GM19324 (cell line): ENCODE measurements around the gene KAT14.
"Not testable (repeated sequence)": the region's sequence is repeated elsewhere in the genome, so short reads cannot be mapped to it uniquely, and the experiment has no call there.

Experiments
- ATAC-seq: cut with Tn5 transposase; IDR thresholded peaks from one replicate; pipeline ENCODE4 v1.9.1; 2021; ENCODE audit warnings: mild to moderate bottlenecking, moderate library complexity; ENCODE audit not compliant: unreplicated experiment, low FRiP score

KAT14 gene

GRCh38 chr20:18137412-18138265 is at the start of gene KAT14, which contains the start of gene PET117:
Gene KAT14 (plus strand): TSS chr20:18137863. CDS start chr20:18142661, 4,798 bp downstream.
Gene PET117 (plus strand): TSS chr20:18137863. CDS start chr20:18137956, 93 bp downstream.
- ATAC-seq, result peak; percentile 96

DNA sequence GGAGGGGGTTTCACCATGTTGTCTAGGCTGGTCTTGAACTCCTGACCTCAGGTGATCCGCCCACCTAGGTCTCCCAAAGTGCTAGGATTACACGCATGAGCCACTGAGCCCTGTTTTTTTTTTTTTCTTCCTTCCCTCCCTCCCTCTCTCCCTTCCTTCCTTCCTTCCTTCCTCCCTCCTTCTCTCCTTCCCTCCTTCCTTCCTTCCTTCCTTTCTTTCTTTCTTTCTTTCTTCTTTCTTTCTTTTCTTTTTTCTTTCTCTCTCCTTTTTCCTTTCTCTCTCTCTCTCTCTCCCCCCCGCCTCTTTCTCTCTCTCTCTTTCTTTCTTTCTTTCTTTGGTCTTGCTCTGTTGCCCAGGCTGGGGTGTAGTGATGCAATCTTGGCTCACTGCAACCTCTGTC is 49.4 kb upstream of the KAT14 start:
- not testable (repeated sequence) for ATAC-seq

- not testable (repeated sequence) for ATAC-seq
Measured at GRCh38 chr20:18088841-18089240, 48.8 kb upstream of the KAT14 start.

DNA sequence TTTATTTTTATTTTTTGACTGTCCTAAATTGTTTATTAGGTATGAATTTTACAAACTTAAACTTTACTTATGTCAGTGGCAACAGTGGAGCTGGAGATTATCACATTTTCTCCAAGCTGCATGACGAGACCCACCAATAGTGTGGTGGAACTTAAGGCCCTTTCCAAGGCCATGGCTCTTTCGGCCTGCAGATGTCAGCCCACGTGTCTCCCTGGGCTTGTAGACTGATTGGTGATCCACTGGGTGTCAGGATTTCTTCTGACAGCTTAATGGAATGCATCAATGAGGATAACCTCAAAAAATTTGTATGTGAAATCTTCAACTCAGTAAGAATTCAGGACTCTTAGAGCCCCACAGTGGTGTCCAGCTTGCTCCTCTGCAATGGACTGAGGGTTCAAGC is 47.6 kb upstream of the KAT14 start:
- ATAC-seq, result no peak

DNA sequence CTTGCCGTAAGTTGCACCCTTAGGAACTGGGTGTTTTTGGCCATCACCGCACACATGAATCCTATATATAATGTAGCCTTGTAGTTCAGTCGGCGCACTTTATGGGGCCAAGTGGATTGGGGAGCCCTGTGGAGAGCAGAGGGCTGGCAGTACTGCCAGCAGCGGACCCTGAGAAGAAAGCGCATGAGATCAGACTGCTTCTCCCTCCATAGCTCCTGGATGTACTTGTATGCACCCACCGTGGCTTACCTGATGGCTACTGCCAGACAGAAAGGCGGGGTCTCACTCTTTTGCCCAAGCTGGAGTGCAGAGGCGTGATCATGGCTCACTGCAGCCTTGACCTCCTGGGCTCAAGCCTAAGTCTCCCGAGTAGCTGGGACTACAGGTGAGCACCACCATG is 47.2 kb upstream of the KAT14 start:
- ATAC-seq, result no peak

DNA sequence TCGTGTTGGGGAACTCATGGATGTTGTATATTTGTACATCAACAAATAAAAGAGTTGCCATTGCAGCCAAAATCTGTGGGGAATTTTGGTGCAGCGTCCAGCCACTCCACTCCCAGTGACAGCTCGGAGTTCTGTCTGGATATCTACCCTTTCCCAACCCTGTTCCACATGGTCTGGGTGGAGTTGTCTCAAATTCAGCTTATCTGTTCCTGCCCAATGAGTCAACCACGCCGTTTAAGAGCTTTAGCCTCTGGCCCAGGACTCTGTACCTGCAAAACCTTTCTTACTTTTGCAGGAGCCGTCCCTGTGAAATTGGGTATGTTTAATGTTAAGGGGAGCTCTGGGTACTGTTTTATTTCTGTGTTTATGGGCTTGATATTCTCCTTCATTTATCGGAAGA is 46.0 kb upstream of the KAT14 start:
- no peak for ATAC-seq

- no peak for ATAC-seq
Measured at GRCh38 chr20:18092890-18093289, 44.8 kb upstream of the KAT14 start.

DNA sequence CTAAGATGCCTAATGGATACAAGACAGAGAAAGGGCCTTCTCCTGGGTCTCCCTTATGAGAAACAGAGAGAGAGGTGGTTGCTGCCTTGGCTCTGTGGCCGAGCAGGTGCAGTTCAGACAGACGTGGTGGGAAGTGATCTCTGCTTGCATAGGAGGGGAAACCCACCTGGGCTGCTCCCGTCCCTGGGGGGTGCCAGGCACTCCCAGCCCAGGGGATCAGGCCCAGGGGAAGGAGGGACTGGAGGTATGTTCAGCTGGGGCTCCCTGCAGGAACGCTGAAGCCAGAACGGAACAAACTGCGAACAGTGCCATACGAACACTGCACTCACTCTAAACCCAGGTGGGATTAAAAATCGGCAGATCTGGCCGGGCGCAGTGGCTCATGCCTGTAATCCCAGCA is 44.3 kb upstream of the KAT14 start:
- no peak for ATAC-seq

DNA sequence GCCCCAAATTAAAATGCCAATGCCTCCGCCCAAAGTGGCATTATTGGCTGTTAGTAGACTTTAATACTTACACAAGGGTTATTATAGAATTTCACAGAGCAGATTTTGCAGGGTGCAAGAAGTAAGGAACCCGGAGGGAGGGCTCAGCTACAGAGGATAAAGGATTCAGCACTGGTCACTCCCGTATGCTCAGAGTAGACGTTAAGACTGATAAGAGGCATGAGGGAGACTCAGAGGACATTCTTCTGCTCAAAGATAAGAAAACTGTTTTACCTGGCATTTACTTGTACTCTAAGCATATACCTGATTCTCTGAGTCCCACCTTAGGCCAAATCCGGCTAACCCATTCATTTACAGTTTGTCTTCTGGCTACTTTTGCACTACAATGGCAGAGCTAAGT is 43.5 kb upstream of the KAT14 start:
- ATAC-seq, result no peak

- not testable (repeated sequence) for ATAC-seq
Measured at GRCh38 chr20:18100569-18100968, 37.1 kb upstream of the KAT14 start.

GRCh38 chr20:18101125-18101810 is 36.4 kb upstream of the KAT14 start:
- ATAC-seq, result no peak

DNA sequence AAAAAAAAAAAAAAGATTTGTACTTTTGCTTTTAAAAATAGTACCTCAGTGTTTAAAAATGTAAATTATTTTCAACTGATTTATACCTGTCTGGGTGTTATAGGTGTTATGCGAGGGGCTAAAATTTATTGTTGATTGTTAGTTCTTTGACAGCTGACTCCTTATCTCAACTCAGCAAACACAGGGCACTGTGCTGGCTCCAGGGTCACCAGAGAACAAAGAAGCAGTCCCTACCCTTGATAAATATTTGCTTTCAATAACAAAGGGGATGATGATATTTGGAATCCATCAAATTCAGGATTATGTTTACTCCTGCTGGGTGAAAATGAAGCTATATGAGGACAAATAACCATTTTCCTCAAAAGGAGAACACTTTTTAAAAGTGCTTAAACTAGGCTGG is 34.2 kb upstream of the KAT14 start:
- no peak for ATAC-seq

DNA sequence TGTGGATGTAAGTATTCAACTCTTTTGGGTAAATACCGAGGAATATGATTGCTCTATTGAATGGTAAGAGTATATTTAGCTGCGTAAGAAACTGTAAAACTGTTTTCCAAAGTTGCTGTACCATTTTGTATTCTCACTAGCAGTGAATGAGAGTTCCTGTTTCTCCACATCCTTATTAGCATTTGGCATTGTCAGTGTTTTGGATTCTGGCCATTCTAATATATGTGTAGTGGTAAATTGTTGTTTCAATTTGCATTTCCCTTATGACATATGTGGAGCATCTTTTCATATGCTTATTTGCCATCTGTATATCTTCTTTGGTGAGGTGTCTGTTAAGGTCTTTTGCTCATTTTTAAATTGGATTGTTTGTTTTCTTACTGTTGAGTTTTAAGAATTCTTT is 29.3 kb upstream of the KAT14 start:
- no peak for ATAC-seq

DNA sequence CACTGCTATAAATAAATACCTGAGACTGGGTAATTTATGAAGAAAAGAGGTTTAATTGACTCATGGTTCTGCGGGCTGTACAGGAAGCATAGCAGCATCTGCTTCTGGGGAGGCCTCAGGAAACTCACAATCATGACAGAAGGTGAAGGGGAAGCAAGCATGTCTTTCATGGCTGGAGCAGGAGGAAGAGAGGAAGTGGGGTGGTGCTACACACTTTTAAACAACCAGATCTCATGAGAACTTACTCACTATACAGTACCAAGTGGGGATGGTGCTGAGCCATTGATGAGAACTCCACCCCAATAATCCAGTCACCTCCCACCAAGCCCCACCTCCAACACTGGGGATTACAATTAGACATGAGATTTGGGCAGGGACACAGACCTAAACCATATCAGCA is 9.1 kb upstream of the KAT14 start:
- not testable (repeated sequence) for ATAC-seq

GRCh38 chr20:18132663-18133062 is 5.0 kb upstream of the KAT14 start:
- ATAC-seq, result no peak

DNA sequence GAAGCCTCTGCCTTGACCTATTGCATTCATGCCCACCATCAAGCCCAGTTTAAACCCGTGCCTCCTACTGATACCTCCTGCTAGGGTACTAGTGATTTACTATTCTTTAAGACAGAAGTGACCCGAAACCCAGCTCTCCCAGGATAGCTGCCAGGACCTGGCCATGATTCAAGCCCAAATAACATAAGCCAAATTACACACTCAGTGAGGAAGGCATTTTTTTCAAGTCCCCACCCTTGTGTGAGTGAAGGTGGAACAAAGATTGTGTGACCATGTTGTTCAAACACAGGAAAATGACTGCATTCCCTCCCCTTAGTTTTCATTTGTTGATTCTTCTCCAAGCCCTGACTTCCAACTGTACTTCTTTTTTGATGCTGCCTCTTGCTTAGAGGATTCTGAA is 3.7 kb upstream of the KAT14 start:
- no peak for ATAC-seq

DNA sequence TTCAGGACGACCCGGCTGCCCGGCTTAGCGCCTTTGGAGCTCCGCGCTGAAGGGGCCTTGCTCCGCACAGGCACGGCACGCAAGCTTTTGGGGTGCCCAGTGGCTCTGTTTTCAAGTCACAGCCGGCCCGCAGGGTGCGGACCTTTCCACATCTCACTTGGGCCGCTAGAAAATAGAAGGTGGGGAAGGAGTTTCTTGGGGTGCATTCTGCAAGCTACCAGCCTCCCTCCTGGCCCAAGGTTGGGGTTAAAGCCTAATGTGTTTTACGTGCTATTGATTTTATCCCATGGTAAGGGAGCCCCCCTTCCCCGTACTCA is 561 bp downstream of the KAT14 start:
- peak; percentile 1 for ATAC-seq

DNA sequence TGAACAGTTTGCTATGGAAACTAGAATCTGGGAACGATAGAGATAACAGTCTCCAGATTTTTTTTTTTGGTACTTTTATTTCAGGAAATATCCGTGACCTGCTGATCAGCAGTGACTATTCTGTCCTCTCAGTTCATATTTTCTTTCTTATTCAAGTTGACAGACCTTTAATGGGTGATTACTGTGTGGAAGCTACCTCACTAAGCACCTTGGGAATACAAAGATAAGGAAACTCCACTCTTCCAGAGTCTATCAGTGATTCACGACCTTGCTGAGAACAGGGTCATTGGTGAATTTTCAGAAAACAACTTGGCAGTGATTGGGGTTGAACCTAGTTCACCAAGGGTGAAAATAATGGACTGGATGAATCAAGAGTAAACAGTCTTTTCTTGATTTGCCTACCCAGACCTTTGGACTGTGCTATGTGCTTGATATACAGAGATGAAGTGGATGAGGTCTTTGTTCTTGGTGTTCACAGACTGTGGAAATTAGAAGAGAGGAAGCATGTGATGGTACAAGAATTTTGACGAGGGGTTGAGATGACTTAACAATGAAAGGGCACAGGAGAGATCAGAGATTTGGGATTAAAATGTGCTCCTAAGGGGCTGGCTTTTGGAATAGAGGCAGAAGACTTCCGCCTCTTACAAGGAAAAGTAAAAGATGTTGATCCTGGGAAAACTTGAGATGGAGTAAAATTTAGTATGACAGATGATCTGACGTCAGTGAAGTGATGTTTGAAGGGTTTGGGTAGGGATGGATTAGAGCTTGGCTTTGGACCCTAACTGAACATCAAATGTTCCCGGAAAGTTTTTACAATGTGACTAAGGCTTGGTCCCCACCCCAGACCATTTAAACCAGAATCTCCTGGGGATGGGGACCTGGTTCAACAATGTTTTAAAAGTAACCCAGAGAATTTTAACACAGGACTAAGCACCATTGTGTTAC is 1.2 kb downstream of the KAT14 start:
- no peak for ATAC-seq

DNA sequence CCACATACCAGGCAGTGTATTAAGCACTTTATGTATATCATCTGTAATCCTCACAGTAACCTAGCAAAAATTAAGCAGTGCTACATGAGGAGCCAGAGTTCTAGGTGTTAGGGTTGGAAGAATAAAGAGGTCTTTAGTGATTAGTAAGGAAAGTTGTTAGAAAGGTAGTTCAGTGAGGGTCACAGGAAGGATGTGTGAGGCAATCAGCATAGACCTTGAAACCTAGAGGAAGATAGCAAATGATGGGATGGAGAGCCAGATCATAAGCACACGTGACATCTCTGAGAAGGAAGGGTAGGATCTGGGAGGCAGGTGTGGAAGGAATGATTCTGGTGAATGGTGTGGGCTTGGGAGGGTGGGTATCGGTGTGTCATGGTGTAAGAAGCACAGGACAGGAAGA is 2.2 kb downstream of the KAT14 start:
- no peak for ATAC-seq

DNA sequence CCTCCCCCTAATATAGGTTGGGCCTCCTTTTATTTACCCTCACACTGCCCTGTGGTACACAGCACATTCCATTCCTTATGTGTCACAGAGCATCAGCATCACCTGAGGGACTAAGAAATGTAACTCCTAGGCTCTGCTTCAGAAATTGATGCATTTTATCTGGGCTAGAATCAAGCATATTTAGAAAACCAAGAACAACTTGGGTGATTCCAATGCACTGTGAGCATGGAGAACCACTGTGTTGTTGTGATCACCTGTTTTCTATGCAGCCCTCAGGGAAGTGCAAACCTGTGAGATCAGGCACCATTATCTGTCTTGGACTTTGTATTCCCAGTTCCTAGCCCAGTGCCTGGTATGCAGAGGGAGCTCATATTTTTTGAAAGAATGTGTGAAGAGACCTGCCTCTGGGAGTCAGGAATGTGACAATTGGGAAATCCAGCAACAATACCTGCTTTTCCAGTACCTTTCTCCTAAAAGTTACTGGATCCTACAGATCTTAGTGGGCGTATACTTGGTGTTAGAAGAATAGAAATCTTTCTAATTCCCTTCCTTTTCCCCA is 7.0 kb downstream of the KAT14 start:
- ATAC-seq, result no peak

- no peak for ATAC-seq
Measured at GRCh38 chr20:18154342-18154741, 16.7 kb downstream of the KAT14 start.
